ENCODE measurements around the gene EVC2. TPM values are rescaled to one million over a fixed set of nuclear protein-coding genes. Genes with fewer than 3 reads are reported as not detected.

Gene EVC2
- total and polyA plus RNA-seq, 10 of the 15 experiments (the other 5 are each of a cell fraction or from before 2014, with no cell fraction given): 0.34 to 10.4 (median 5.6) TPM

GRCh38 chr4:5705647-5706320 is 2.6 kb downstream of the EVC2 start (continued):
- no peak for TF ChIP-seq ZBTB40 (IDR thresholded peaks at IDR 0.05; ENCODE audit: borderline replicate concordance)
- no peak for TF ChIP-seq ZSCAN29 (IDR thresholded peaks at IDR 0.05)
- no peak for TF ChIP-seq GABPA (IDR thresholded peaks at IDR 0.05; ENCODE audit: low read depth)
- TF ChIP-seq CEBPB (IDR thresholded peaks at IDR 0.05; ENCODE audit: borderline replicate concordance in 1 of 2, low read depth in 2 of 2, low read length in 2 of 2): no peak
- no peak for TF ChIP-seq SMARCA5 (IDR thresholded peaks at IDR 0.05)
- TF ChIP-seq HCFC1 (IDR thresholded peaks at IDR 0.05; ENCODE audit: low read length): no peak
- no peak for TF ChIP-seq RCOR1 (conservative IDR thresholded peaks at IDR 0.05; ENCODE audit: low read depth, low read length)
- TF ChIP-seq REST (IDR thresholded peaks at IDR 0.05; ENCODE audit: low read depth, low read length): no peak
- no peak for TF ChIP-seq TARDBP (IDR thresholded peaks at IDR 0.05; ENCODE audit: borderline replicate concordance)
- TF ChIP-seq CHD4 (IDR thresholded peaks at IDR 0.05): no peak
- no peak for TF ChIP-seq ZNF24 (IDR thresholded peaks at IDR 0.05)
- 0 out of 4 replicates have a peak, but pooled peaks of 1 of the 2 experiments have one; percentile 13 for TF ChIP-seq ETV6 (conservative IDR thresholded peaks at IDR 0.05 in 1 of 2, IDR thresholded peaks at IDR 0.05 in 1 of 2; ENCODE audit: borderline replicate concordance in 1 of 2, low read depth in 1 of 2)
- no peak for TF ChIP-seq TCF3 (IDR thresholded peaks at IDR 0.05; ENCODE audit: borderline replicate concordance, insufficient read depth, low read depth, low read length)
- no peak for TF ChIP-seq NR2C1 (IDR thresholded peaks at IDR 0.05)
- peak; percentile 86 for TF ChIP-seq GATAD2B (conservative IDR thresholded peaks at IDR 0.05; ENCODE audit: low read depth)
- no peak for TF ChIP-seq SIN3A (IDR thresholded peaks at IDR 0.05; ENCODE audit: low read depth, low read length)
- TF ChIP-seq ZBTB4 (CRISPR knock-in tag; IDR thresholded peaks at IDR 0.05): no peak
- TF ChIP-seq RELB (IDR thresholded peaks at IDR 0.05; ENCODE audit: low read depth): peak; percentile 80

Measured in GM12878 (cell line).